ENCODE measurements around the gene TNRC18.
"Not testable (repeated sequence)": the region's sequence is repeated elsewhere in the genome, so short reads cannot be mapped to it uniquely, and the experiment has no call there.

Gene TNRC18

DNA sequence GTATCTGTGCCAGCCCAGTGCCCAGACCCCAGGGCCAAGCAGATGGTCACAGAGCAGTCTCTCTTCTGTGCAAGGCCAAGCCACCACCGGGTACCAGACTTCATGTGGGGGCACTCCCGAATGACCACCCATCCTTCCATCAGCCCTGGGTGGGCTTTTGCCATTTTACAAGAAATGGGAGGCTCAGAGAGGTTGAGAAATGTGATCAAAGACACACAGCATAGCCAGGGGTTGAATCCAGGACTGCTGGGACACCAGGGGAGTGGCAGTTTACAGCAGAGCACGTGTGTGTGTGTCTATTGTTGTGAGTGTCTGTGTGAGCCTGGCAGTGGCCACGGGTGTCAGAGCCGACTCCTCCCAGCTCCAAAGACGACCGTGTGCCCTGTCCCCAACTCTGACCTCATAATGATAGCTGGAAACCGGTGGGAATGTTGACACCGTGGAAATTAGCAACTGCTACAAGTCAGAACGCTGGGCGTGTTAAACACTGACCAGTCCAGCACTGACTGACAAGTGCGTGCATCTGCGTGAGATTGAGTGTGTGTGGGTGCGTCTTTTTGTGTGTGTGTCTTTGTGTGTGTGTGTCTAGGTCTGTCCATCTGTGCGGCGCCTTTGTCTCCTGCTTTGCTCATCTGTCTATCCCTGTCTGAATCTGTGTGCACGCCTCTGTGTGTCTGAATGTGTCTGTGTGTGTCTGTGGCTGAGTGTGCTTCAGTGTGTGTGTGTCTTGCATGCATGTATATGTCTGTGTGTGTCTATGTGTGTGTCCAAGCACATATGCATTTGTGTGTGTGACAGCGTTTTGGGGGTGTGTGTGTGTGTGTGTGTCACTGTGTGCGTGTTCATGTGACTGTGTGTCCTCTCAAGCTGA lies 158.1 kb downstream of the TNRC18 start:
- no peak for DNase-seq

GRCh38 chr7:5263066-5263465 lies 160.6 kb downstream of the TNRC18 start:
- not testable (repeated sequence) for DNase-seq

GRCh38 chr7:5260530-5261068 lies 163.0 kb downstream of the TNRC18 start:
- DNase-seq, result not testable (repeated sequence)
